K562 (cell line): ENCODE measurements around the gene SCUBE1. TPM values are rescaled to one million over a fixed set of nuclear protein-coding genes. Genes with fewer than 3 reads are reported as not detected.

Experiments
- ATAC-seq: fragments of 200-7000 bp; cut with Tn5 transposase; 3 replicates; pipeline ENCODE4 v1.9.1; 2020; ENCODE audit warnings: moderate library complexity
- BruUV-seq: library from RNA; stranded (reverse); fragments of 400-500 nt; replicated peaks from 2 replicates; lab custom pipeline; 2021; lab: Mats Ljungman, UMichigan
- CTCF ChIA-PET: fragments of 300-600 bp; formaldehyde crosslinking; extraction: SDS; loops from one replicate; lab custom pipeline; 2021; ENCODE audit warnings: low intra/inter-chr PET ratio; lab: Yijun Ruan, JAX
- POLR2A ChIA-PET: fragments of 300-600, 350-650 bp; sonication (Branson Sonifier 250); formaldehyde crosslinking; extraction: SDS; loops from one replicate; lab custom pipeline; 2021; ENCODE audit warnings: antibody characterized with exemption, inconsistent platforms; lab: Yijun Ruan, JAX
- DNase-seq, 4 experiments: peaks; one replicate each; pipeline versions ENCODE4 v3.0.0 to v3.0.0-alpha.2; 2011 to 2018; ENCODE audit warnings: low spot score in 3 of 4, mixed read lengths in 3 of 4; ENCODE audit errors: extremely low read depth in 1 of 4
- FAIRE-seq: peaks from 2 replicates; lab custom pipeline; 2011; peaks lifted over from hg19 to GRCh38; lab: Jason Lieb, UNC
- H2AFZ ChIP-seq: 2 replicates; pipeline ENCODE4 v1.6.0; 2011; ENCODE audit warnings: low read depth, low read length, control low read depth, inconsistent platforms
- H3K27ac ChIP-seq: fragments of 200-600 bp; 3 replicates; pipeline ENCODE4 v1.8.0; 2011; ENCODE audit warnings: low read depth, mild to moderate bottlenecking, control low read depth, inconsistent platforms, low read length, moderate library complexity, mixed read lengths; ENCODE audit errors: extremely low read depth
- H3K27me3 ChIP-seq, 2 experiments: fragments of 300-600 bp in 1 of 2; 2 replicates in 1 of 2; 3 replicates in 1 of 2; pipeline versions ENCODE4 v1.6.0 to v1.8.0; 2011; ENCODE audit warnings: inconsistent platforms in 2 of 2, low read length in 2 of 2, mild to moderate bottlenecking in 1 of 2, mixed read lengths in 1 of 2, moderate library complexity in 1 of 2; ENCODE audit not compliant: control insufficient read depth in 2 of 2, insufficient read depth in 2 of 2
- H3K36me3 ChIP-seq: fragments of 300-600 bp; 3 replicates; pipeline ENCODE4 v1.8.0; 2011; ENCODE audit warnings: mild to moderate bottlenecking, low read length, inconsistent platforms; ENCODE audit not compliant: control insufficient read depth, insufficient read depth
- H3K4me1 ChIP-seq, 2 experiments: fragments of 200-600 bp in 1 of 2; replicated peaks in 1 of 2; 2 replicates in 1 of 2; 3 replicates in 1 of 2; pipeline versions ENCODE4 v1.5.1 to v1.8.0; 2011; ENCODE audit warnings: inconsistent platforms in 2 of 2, low read length in 2 of 2, mild to moderate bottlenecking in 1 of 2, mixed read lengths in 1 of 2, moderate library complexity in 1 of 2; ENCODE audit not compliant: control insufficient read depth in 2 of 2, insufficient read depth in 2 of 2
- H3K4me2 ChIP-seq: 2 replicates; pipeline ENCODE4 v1.6.1; 2011; ENCODE audit warnings: low read length, control low read depth, inconsistent platforms, mixed read lengths; ENCODE audit not compliant: insufficient read depth
- H3K4me3 ChIP-seq: fragments of 200-600 bp; sonication (generic), shearing (Covaris generic); 2 replicates; pipeline ENCODE4 v1.5.1; 2016; ENCODE audit warnings: control low read depth, inconsistent platforms
- H3K79me2 ChIP-seq: fragments of 200-600 bp; 3 replicates; pipeline ENCODE4 v1.8.0; 2011; ENCODE audit warnings: low read length, inconsistent platforms; ENCODE audit not compliant: control insufficient read depth, insufficient read depth
- H3K9ac ChIP-seq, 2 experiments: 2 replicates each; pipeline versions ENCODE4 v1.6.0 to v1.6.1; 2011; ENCODE audit warnings: low read depth in 2 of 2, low read length in 2 of 2, control low read depth in 1 of 2, inconsistent platforms in 1 of 2, mild to moderate bottlenecking in 1 of 2, mixed read lengths in 1 of 2; ENCODE audit not compliant: insufficient read depth in 1 of 2
- H3K9me1 ChIP-seq: one replicate; pipeline ENCODE4 v1.6.0; 2011; ENCODE audit warnings: inconsistent platforms, mild to moderate bottlenecking, low read length, moderate library complexity; ENCODE audit not compliant: control insufficient read depth, insufficient read depth
- H3K9me3 ChIP-seq: replicated peaks from 2 replicates; pipeline ENCODE4 v1.5.1; 2011; ENCODE audit warnings: low read depth, low read length, inconsistent platforms; ENCODE audit not compliant: control insufficient read depth, insufficient read depth
- H4K20me1 ChIP-seq: replicated peaks from 2 replicates; pipeline ENCODE4 v1.6.1; 2011; ENCODE audit warnings: low read length, inconsistent platforms, mixed read lengths; ENCODE audit not compliant: control insufficient read depth, insufficient read depth
- KDM1A ChIP-seq, 2 experiments: fragments of 450-650 bp; IDR thresholded peaks; 2 replicates each; pipeline ENCODE4 v1.6.1; 2016; ENCODE audit warnings: mild to moderate bottlenecking in 2 of 2
- NR4A1 ChIP-seq, 2 experiments: fragments of 250-450 bp in 1 of 2; fragments of 450-650 bp in 1 of 2; sonication (Bioruptor Pico) in 1 of 2; IDR thresholded peaks; 2 replicates each; pipeline versions ENCODE4 v1.4.0 to v1.6.1; 2016 to 2020; ENCODE audit warnings: mild to moderate bottlenecking in 2 of 2, missing compliant biosample characterization in 1 of 2, missing genetic modification characterization in 1 of 2, moderate library complexity in 1 of 2
- ZNF263 ChIP-seq: sonication (generic); formaldehyde crosslinking; IDR thresholded peaks from 2 replicates; pipeline ENCODE4 v1.8.0; 2022; ENCODE audit warnings: mild to moderate bottlenecking, missing genetic modification reagents, borderline replicate concordance
- WGBS: fragments of 100-300 bp; shearing (Covaris generic); methylation state at CpG from one replicate; pipeline ENCODE4 v1.1.6; 2016; ENCODE audit warnings: low coverage, mixed read lengths; ENCODE audit not compliant: insufficient coverage; ENCODE audit errors: missing lambda C conversion rate; 5-methylcytosine and 5-hydroxymethylcytosine counted together
- in situ Hi-C: fragments of 300-500 bp; cut with MboI; formaldehyde crosslinking; loops from 4 replicates; pipeline ENCODE4 v1.15.0; 2018; ENCODE audit warnings: inconsistent platforms, mixed read lengths
- intact Hi-C: fragments of 100-400 bp; cut with micrococcal nuclease; formaldehyde crosslinking; loops from 2 replicates; pipeline ENCODE4 v1.14.2; 2022
- polyA plus RNA-seq, 8 experiments: library from polyadenylated mRNA; depleted of rRNA in 4 of 8; stranded (reverse) in 5 of 8; unstranded in 3 of 8; fragments of >200 nt; fragmentation: Nextera tagmentation in 2 of 8; fragmentation: Illumina TruSeq in 1 of 8; extraction: Ambion mirVana in 2 of 8; extraction: Trizol in 1 of 8; gene quantifications; 2 replicates each; pipeline versions ENCODE4 v1.2.1 to v1.2.3, GENCODE V29; 2011 to 2014; ENCODE audit warnings: inconsistent platforms in 1 of 8, missing spikeins in 1 of 8
- total RNA-seq, 7 experiments: library from RNA; depleted of rRNA in 6 of 7; stranded (reverse); fragments of >200 nt in 6 of 7; fragmentation: Illumina TruSeq in 2 of 7; extraction: Trizol in 2 of 7; gene quantifications; 2 replicates each; pipeline versions ENCODE4 v1.2.1 to v1.2.3, GENCODE V29; 2011 to 2021; ENCODE audit warnings: low replicate concordance in 1 of 7
- TF ChIP-seq, protein P1 (sequence below): fragments of 250-450 bp; sonication (Bioruptor Pico); IDR thresholded peaks from 2 replicates; pipeline ENCODE4 v1.5.0; 2020; ENCODE audit warnings: mild to moderate bottlenecking

SCUBE1 gene
- total and polyA plus RNA-seq, 9 of the 15 experiments (the other 6 are each of a cell fraction or from before 2014, with no cell fraction given): 0.03 to 0.47 (median 0.29) TPM; not detected in 6

GRCh38 chr22:43239956-43240355 is 103.2 kb downstream of the SCUBE1 start:
- H4K20me1 ChIP-seq: no peaks in the 10 kb centered on the region
- no peak overlapping the region for H3K27ac ChIP-seq
- TF ChIP-seq ZNF263 (CRISPR knock-in tag) (no peak), KDM1A (IDR thresholded peaks at IDR 0.05) (no peak), NR4A1 (CRISPR knock-in tag; IDR thresholded peaks at IDR 0.05) (no peak), NR4A1 (tag; IDR thresholded peaks at IDR 0.05) (no peak)
- TF ChIP-seq, protein P1, sequence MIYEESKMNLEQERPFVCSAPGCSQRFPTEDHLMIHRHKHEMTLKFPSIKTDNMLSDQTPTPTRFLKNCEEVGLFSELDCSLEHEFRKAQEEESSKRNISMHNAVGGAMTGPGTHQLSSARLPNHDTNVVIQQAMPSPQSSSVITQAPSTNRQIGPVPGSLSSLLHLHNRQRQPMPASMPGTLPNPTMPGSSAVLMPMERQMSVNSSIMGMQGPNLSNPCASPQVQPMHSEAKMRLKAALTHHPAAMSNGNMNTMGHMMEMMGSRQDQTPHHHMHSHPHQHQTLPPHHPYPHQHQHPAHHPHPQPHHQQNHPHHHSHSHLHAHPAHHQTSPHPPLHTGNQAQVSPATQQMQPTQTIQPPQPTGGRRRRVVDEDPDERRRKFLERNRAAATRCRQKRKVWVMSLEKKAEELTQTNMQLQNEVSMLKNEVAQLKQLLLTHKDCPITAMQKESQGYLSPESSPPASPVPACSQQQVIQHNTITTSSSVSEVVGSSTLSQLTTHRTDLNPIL (CRISPR knock-in tag): no peak
- TF ChIP-seq, all 486 proteins: peak for 0
- CTCF ChIA-PET: no interaction called here
- ATAC-seq (no peak), DNase-seq (no peak), FAIRE-seq (no peak)
- Histone ChIP-seq H3K9ac (no peak overlapping the region), H3K79me2 (no peaks in the 10 kb centered on the region), H3K4me1 (peaks cover 0 to 31% of the 10 kb centered on the region in 2 experiments; a peak in 2 of 5 replicates), H2AFZ (no peak overlapping the region), H3K9me1 (no peaks in the 10 kb centered on the region), H3K27me3 (peaks cover 0 to 12% of the 10 kb centered on the region in 2 experiments; a peak in 2 of 5 replicates), H3K9me3 (no peaks in the 10 kb centered on the region), H3K4me3 (no peak overlapping the region), H3K4me2 (no peak overlapping the region), H3K36me3 (no peaks in the 10 kb centered on the region)
- BruUV-seq: no TSS peak
- 19% methylated on average over 8 of the region's 9 CpGs for WGBS
- POLR2A ChIA-PET: interaction anchor here (0.6 kb wide), 1 partner anchor 1553 kb away, joined by 3 read pairs; no protein-coding TSS in a partner anchor
- intact Hi-C loops: no loop called here
- in situ Hi-C loops: no loop called here
